ENCODE results near the gene PCSK6.

- TF ChIP-seq, protein P1, sequence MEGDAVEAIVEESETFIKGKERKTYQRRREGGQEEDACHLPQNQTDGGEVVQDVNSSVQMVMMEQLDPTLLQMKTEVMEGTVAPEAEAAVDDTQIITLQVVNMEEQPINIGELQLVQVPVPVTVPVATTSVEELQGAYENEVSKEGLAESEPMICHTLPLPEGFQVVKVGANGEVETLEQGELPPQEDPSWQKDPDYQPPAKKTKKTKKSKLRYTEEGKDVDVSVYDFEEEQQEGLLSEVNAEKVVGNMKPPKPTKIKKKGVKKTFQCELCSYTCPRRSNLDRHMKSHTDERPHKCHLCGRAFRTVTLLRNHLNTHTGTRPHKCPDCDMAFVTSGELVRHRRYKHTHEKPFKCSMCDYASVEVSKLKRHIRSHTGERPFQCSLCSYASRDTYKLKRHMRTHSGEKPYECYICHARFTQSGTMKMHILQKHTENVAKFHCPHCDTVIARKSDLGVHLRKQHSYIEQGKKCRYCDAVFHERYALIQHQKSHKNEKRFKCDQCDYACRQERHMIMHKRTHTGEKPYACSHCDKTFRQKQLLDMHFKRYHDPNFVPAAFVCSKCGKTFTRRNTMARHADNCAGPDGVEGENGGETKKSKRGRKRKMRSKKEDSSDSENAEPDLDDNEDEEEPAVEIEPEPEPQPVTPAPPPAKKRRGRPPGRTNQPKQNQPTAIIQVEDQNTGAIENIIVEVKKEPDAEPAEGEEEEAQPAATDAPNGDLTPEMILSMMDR (IDR thresholded peaks at IDR 0.05): no peak
- TF ChIP-seq POLR2AphosphoS5 (IDR thresholded peaks at IDR 0.05; ENCODE audit: low read depth, low read length) (no peak), SIN3A (IDR thresholded peaks at IDR 0.05; ENCODE audit: borderline replicate concordance, insufficient read depth, low read depth, low read length) (no peak)
Observed at GRCh38 chr15:101409621-101410020, 79.9 kb downstream of the PCSK6 start.

All from Panc1 (cell line).